ENCODE measurements around the gene FRS2. TPM values are rescaled to one million over a fixed set of nuclear protein-coding genes. Genes with fewer than 3 reads are reported as not detected.

The FRS2 gene
- total RNA-seq, 5 donors from 2014 or later (not counting 1 experiment from before 2014, with no cell fraction given), result 22.0 to 30.2 (median 26.2) TPM

GRCh38 chr12:69502345-69503081 is 32.3 kb downstream of the FRS2 start:
- ChIA-PET POLR2A (interaction anchor here in 1 of 2 donors (0.5 kb wide), 1 partner anchor 13 kb away, joined by 3 read pairs; no protein-coding TSS in a partner anchor), CTCF (interaction anchor here in 1 of 2 donors (0.6 kb wide), 1 partner anchor 134 kb away, joined by 8 read pairs; no protein-coding TSS in a partner anchor)
- H3K36me3 Mint-ChIP-seq, result peaks cover 26% of the 10 kb centered on the region
- Histone ChIP-seq H3K9me3 (no peaks in the 10 kb centered on the region), H3K4me3 (ENCODE audit: control insufficient read depth in 1 of 2, extremely low read depth in 1 of 2, low read length in 1 of 2) (no peak overlapping the region), H3K36me3 (ENCODE audit: control insufficient read depth in 2 of 2, extremely low read depth in 1 of 2, insufficient read depth in 1 of 2, low read length in 1 of 2) (no peaks in the 10 kb centered on the region), H3K4me1 (ENCODE audit: control insufficient read depth in 1 of 2, extremely low read depth in 1 of 2, insufficient read depth in 2 of 2, low read length in 2 of 2) (peaks cover 0 to 2% of the 10 kb centered on the region in 2 experiments), H3K27ac (ENCODE audit: low read length) (no peak overlapping the region), H3K27me3 (replicated peaks in 1 of 2; ENCODE audit: control insufficient read depth in 2 of 2, extremely low read depth in 1 of 2, insufficient read depth in 2 of 2, low read length in 1 of 2) (no peaks in the 10 kb centered on the region)
- ATAC-seq (replicated peaks in 1 of 4) (no peak), DNase-seq (no peak)
- no peak overlapping the region for H3K27ac Mint-ChIP-seq
- H3K4me1 Mint-ChIP-seq, result peaks cover 66 to 71% (median 70%) of the 10 kb centered on the region in 3 donors
- 100% methylated on average over 3 of the region's 8 CpGs for WGBS (ENCODE audit: insufficient coverage)
- no peaks in the 10 kb centered on the region for H3K9me3 Mint-ChIP-seq
- H3K27me3 Mint-ChIP-seq, result no peaks in the 10 kb centered on the region
- H3K4me3 Mint-ChIP-seq, result no peak overlapping the region

GRCh38 chr12:69508091-69508490 is 37.9 kb downstream of the FRS2 start:
- Mint-ChIP-seq H3K27me3 (no peaks in the 10 kb centered on the region), H3K27ac (no peak overlapping the region), H3K4me3 (no peak overlapping the region), H3K36me3 (peaks cover 9% of the 10 kb centered on the region), H3K4me1 (peaks cover 68 to 73% (median 68%) of the 10 kb centered on the region in 3 donors), H3K9me3 (no peaks in the 10 kb centered on the region)
- CTCF ChIA-PET, result no interaction called here
- Histone ChIP-seq H3K4me3 (ENCODE audit: control insufficient read depth in 1 of 2, extremely low read depth in 1 of 2, low read length in 1 of 2) (no peak overlapping the region), H3K36me3 (ENCODE audit: control insufficient read depth in 2 of 2, extremely low read depth in 1 of 2, insufficient read depth in 1 of 2, low read length in 1 of 2) (no peaks in the 10 kb centered on the region), H3K9me3 (no peaks in the 10 kb centered on the region), H3K27ac (ENCODE audit: low read length) (no peak overlapping the region), H3K4me1 (ENCODE audit: control insufficient read depth in 1 of 2, extremely low read depth in 1 of 2, insufficient read depth in 2 of 2, low read length in 2 of 2) (peaks cover 0 to 21% of the 10 kb centered on the region in 2 experiments), H3K27me3 (replicated peaks in 1 of 2; ENCODE audit: control insufficient read depth in 2 of 2, extremely low read depth in 1 of 2, insufficient read depth in 2 of 2, low read length in 1 of 2) (no peaks in the 10 kb centered on the region)
- DNase-seq, result no peak
- no peak for ATAC-seq (replicated peaks in 1 of 4)
- POLR2A ChIA-PET, result interaction anchor here in 1 of 2 donors (0.7 kb wide), 1 partner anchor 32 kb away, joined by 7 read pairs; no protein-coding TSS in a partner anchor
- no CpG with 5 or more reads among the region's 1 CpG for WGBS (ENCODE audit: insufficient coverage)

GRCh38 chr12:69508621-69509020 is 38.4 kb downstream of the FRS2 start:
- H3K36me3 ChIP-seq (ENCODE audit: control insufficient read depth in 2 of 2, extremely low read depth in 1 of 2, insufficient read depth in 1 of 2, low read length in 1 of 2), result no peaks in the 10 kb centered on the region
- no peak for DNase-seq
- peaks cover 0 to 21% of the 10 kb centered on the region in 2 experiments for H3K4me1 ChIP-seq (ENCODE audit: control insufficient read depth in 1 of 2, extremely low read depth in 1 of 2, insufficient read depth in 2 of 2, low read length in 2 of 2)
- H3K9me3 ChIP-seq, result no peaks in the 10 kb centered on the region
- Mint-ChIP-seq H3K4me3 (no peak overlapping the region), H3K4me1 (peaks cover 65 to 72% (median 67%) of the 10 kb centered on the region in 3 donors), H3K27ac (no peak overlapping the region), H3K36me3 (peaks cover 3% of the 10 kb centered on the region), H3K27me3 (no peaks in the 10 kb centered on the region), H3K9me3 (no peaks in the 10 kb centered on the region)
- ChIA-PET POLR2A (interaction anchor here in 1 of 2 donors (0.6 kb wide), 1 partner anchor 131 kb away, joined by 4 read pairs; no protein-coding TSS in a partner anchor), CTCF (no interaction called here)
- H3K27me3 ChIP-seq (replicated peaks in 1 of 2; ENCODE audit: control insufficient read depth in 2 of 2, extremely low read depth in 1 of 2, insufficient read depth in 2 of 2, low read length in 1 of 2), result no peaks in the 10 kb centered on the region
- no CpG with 5 or more reads among the region's 1 CpG for WGBS (ENCODE audit: insufficient coverage)
- no peak for ATAC-seq (replicated peaks in 1 of 4)
- H3K4me3 ChIP-seq (ENCODE audit: control insufficient read depth in 1 of 2, extremely low read depth in 1 of 2, low read length in 1 of 2), result no peak overlapping the region
- no peak overlapping the region for H3K27ac ChIP-seq (ENCODE audit: low read length)

GRCh38 chr12:69509308-69509736 is 39.1 kb downstream of the FRS2 start:
- ATAC-seq (replicated peaks in 1 of 4), result no peak
- no peaks in the 10 kb centered on the region for H3K27me3 ChIP-seq (replicated peaks in 1 of 2; ENCODE audit: control insufficient read depth in 2 of 2, extremely low read depth in 1 of 2, insufficient read depth in 2 of 2, low read length in 1 of 2)
- no peak for DNase-seq
- POLR2A ChIA-PET, result interaction anchor here in 1 of 2 donors (0.6 kb wide), 1 partner anchor 1059 kb away, joined by 3 read pairs; no protein-coding TSS in a partner anchor
- H3K4me3 Mint-ChIP-seq, result no peak overlapping the region
- no peak overlapping the region for H3K27ac Mint-ChIP-seq
- no peaks in the 10 kb centered on the region for H3K27me3 Mint-ChIP-seq
- no peak overlapping the region for H3K4me3 ChIP-seq (ENCODE audit: control insufficient read depth in 1 of 2, extremely low read depth in 1 of 2, low read length in 1 of 2)
- no peaks in the 10 kb centered on the region for H3K9me3 Mint-ChIP-seq
- CTCF ChIA-PET, result interaction anchor here in 1 of 2 donors (0.5 to 1.2 kb wide), 2 partner anchors 27 to 151 kb away, joined by 5 read pairs; no protein-coding TSS in a partner anchor
- WGBS (ENCODE audit: insufficient coverage), result no CpG with 5 or more reads among the region's 1 CpG
- peaks cover 3% of the 10 kb centered on the region for H3K36me3 Mint-ChIP-seq
- peaks cover 4 to 21% of the 10 kb centered on the region in 2 experiments for H3K4me1 ChIP-seq (ENCODE audit: control insufficient read depth in 1 of 2, extremely low read depth in 1 of 2, insufficient read depth in 2 of 2, low read length in 2 of 2)
- H3K36me3 ChIP-seq (ENCODE audit: control insufficient read depth in 2 of 2, extremely low read depth in 1 of 2, insufficient read depth in 1 of 2, low read length in 1 of 2), result no peaks in the 10 kb centered on the region
- peaks cover 69 to 73% (median 71%) of the 10 kb centered on the region in 3 donors for H3K4me1 Mint-ChIP-seq
- no peak overlapping the region for H3K27ac ChIP-seq (ENCODE audit: low read length)
- H3K9me3 ChIP-seq, result no peaks in the 10 kb centered on the region

- CTCF ChIA-PET, result interaction anchor here (0.5 to 1.2 kb wide), 3 partner anchors 152 to 368 kb away, joined by 5 to 6 read pairs (median 5); no protein-coding TSS in a partner anchor
- Mint-ChIP-seq H3K9me3 (no peaks in the 10 kb centered on the region), H3K27ac (no peak overlapping the region), H3K27me3 (no peaks in the 10 kb centered on the region), H3K4me3 (no peak overlapping the region), H3K4me1 (peaks cover 72 to 78% (median 73%) of the 10 kb centered on the region in 3 donors), H3K36me3 (peaks cover 3% of the 10 kb centered on the region)
- no peak for DNase-seq
- H3K36me3 ChIP-seq (ENCODE audit: control insufficient read depth in 2 of 2, extremely low read depth in 1 of 2, insufficient read depth in 1 of 2, low read length in 1 of 2), result no peaks in the 10 kb centered on the region
- H3K4me1 ChIP-seq (ENCODE audit: control insufficient read depth in 1 of 2, extremely low read depth in 1 of 2, insufficient read depth in 2 of 2, low read length in 2 of 2), result peaks cover 8 to 21% of the 10 kb centered on the region in 2 experiments
- no peak overlapping the region for H3K27ac ChIP-seq (ENCODE audit: low read length)
- H3K27me3 ChIP-seq (replicated peaks in 1 of 2; ENCODE audit: control insufficient read depth in 2 of 2, extremely low read depth in 1 of 2, insufficient read depth in 2 of 2, low read length in 1 of 2), result no peaks in the 10 kb centered on the region
- WGBS (ENCODE audit: insufficient coverage), result 100% methylated on average over 1 of the region's 5 CpGs
- POLR2A ChIA-PET, result no interaction called here
- no peaks in the 10 kb centered on the region for H3K9me3 ChIP-seq
- no peak for ATAC-seq (replicated peaks in 1 of 4)
- H3K4me3 ChIP-seq (ENCODE audit: control insufficient read depth in 1 of 2, extremely low read depth in 1 of 2, low read length in 1 of 2), result no peak overlapping the region
Measured at GRCh38 chr12:69509904-69510827, 40.0 kb downstream of the FRS2 start.

GRCh38 chr12:69511016-69511415 is 40.8 kb downstream of the FRS2 start:
- Histone ChIP-seq H3K27me3 (replicated peaks in 1 of 2; ENCODE audit: control insufficient read depth in 2 of 2, extremely low read depth in 1 of 2, insufficient read depth in 2 of 2, low read length in 1 of 2) (no peaks in the 10 kb centered on the region), H3K9me3 (no peaks in the 10 kb centered on the region), H3K4me3 (ENCODE audit: control insufficient read depth in 1 of 2, extremely low read depth in 1 of 2, low read length in 1 of 2) (no peak overlapping the region), H3K27ac (ENCODE audit: low read length) (no peak overlapping the region), H3K36me3 (ENCODE audit: control insufficient read depth in 2 of 2, extremely low read depth in 1 of 2, insufficient read depth in 1 of 2, low read length in 1 of 2) (no peaks in the 10 kb centered on the region), H3K4me1 (ENCODE audit: control insufficient read depth in 1 of 2, extremely low read depth in 1 of 2, insufficient read depth in 2 of 2, low read length in 2 of 2) (peaks cover 8 to 21% of the 10 kb centered on the region in 2 experiments)
- Mint-ChIP-seq H3K4me3 (no peak overlapping the region), H3K36me3 (peaks cover 3% of the 10 kb centered on the region), H3K9me3 (no peaks in the 10 kb centered on the region), H3K4me1 (peaks cover 74 to 83% (median 75%) of the 10 kb centered on the region in 3 donors), H3K27ac (no peak overlapping the region), H3K27me3 (no peaks in the 10 kb centered on the region)
- ChIA-PET POLR2A (no interaction called here), CTCF (no interaction called here)
- ATAC-seq (replicated peaks in 1 of 4), result no peak
- DNase-seq, result no peak
- WGBS (ENCODE audit: insufficient coverage), result no CpG with 5 or more reads among the region's 1 CpG

Data from T-cell (primary cell).